Hippocampal formation (tissue), 2 donors: ENCODE data around the gene GPX5.
"Not testable (repeated sequence)": the region's sequence is repeated elsewhere in the genome, so short reads cannot be mapped to it uniquely, and the experiment has no call there.

ENCODE experiments used
- DNase-seq, 2 donors: peaks; one replicate each; lab custom pipeline; 2025; lab: John Stamatoyannopoulos, UW

Gene GPX5

GRCh38 chr6:28525496-28526039, at the start of gene GPX5:
GPX5 (plus strand) TSS chr6:28525881; CDS start chr6:28526014, 133 bp downstream.
- DNase-seq = no peak

GRCh38 chr6:28478518-28478917, 47.2 kb upstream of the GPX5 start:
- DNase-seq = no peak

- DNase-seq = no peak
Observed at GRCh38 chr6:28480253-28480932, 45.3 kb upstream of the GPX5 start.

GRCh38 chr6:28485482-28485881, 40.2 kb upstream of the GPX5 start:
- DNase-seq = no peak

GRCh38 chr6:28486533-28486932, 39.1 kb upstream of the GPX5 start:
- DNase-seq = no peak

GRCh38 chr6:28486988-28487742, 38.5 kb upstream of the GPX5 start:
- no peak for DNase-seq

GRCh38 chr6:28488916-28489365, 36.7 kb upstream of the GPX5 start:
- peak in 1 of 2 donors; percentile 28 for DNase-seq

- DNase-seq = peak in 1 of 2 donors; percentile 2
Observed at GRCh38 chr6:28489366-28490204, 36.1 kb upstream of the GPX5 start.

GRCh38 chr6:28490205-28490890, 35.3 kb upstream of the GPX5 start:
- peak in 1 of 2 donors; percentile 9 for DNase-seq

- DNase-seq = no peak
Observed at GRCh38 chr6:28491984-28492317, 33.7 kb upstream of the GPX5 start.

- DNase-seq = peak in 1 of 2 donors; percentile 2
Observed at GRCh38 chr6:28496099-28496779, 29.4 kb upstream of the GPX5 start.

GRCh38 chr6:28497306-28497705, 28.4 kb upstream of the GPX5 start:
- DNase-seq = no peak

- no peak for DNase-seq
Observed at GRCh38 chr6:28497893-28498292, 27.8 kb upstream of the GPX5 start.

GRCh38 chr6:28501259-28501658, 24.4 kb upstream of the GPX5 start:
- no peak for DNase-seq

GRCh38 chr6:28502136-28502535, 23.5 kb upstream of the GPX5 start:
- not testable (repeated sequence) for DNase-seq

GRCh38 chr6:28502709-28503305, 22.9 kb upstream of the GPX5 start:
- DNase-seq = not testable (repeated sequence)

- DNase-seq = no peak
Observed at GRCh38 chr6:28505733-28506132, 19.9 kb upstream of the GPX5 start.

- no peak for DNase-seq
Observed at GRCh38 chr6:28506807-28507475, 18.7 kb upstream of the GPX5 start.

GRCh38 chr6:28511628-28512300, 13.9 kb upstream of the GPX5 start:
- DNase-seq = no peak
